HG02642 (cell line): ENCODE results near the gene SLC35E2B.
A peak's percentile ranks its signal among the peaks of the same experiment; 100 is the strongest.
"Not testable (repeated sequence)": the region's sequence is repeated elsewhere in the genome, so short reads cannot be mapped to it uniquely, and the experiment has no call there.

Experiments
- ATAC-seq: cut with Tn5 transposase; IDR thresholded peaks from one replicate; pipeline ENCODE4 v1.9.1; 2021; ENCODE audit warnings: mild to moderate bottlenecking; ENCODE audit not compliant: unreplicated experiment, poor library complexity

SLC35E2B gene

DNA sequence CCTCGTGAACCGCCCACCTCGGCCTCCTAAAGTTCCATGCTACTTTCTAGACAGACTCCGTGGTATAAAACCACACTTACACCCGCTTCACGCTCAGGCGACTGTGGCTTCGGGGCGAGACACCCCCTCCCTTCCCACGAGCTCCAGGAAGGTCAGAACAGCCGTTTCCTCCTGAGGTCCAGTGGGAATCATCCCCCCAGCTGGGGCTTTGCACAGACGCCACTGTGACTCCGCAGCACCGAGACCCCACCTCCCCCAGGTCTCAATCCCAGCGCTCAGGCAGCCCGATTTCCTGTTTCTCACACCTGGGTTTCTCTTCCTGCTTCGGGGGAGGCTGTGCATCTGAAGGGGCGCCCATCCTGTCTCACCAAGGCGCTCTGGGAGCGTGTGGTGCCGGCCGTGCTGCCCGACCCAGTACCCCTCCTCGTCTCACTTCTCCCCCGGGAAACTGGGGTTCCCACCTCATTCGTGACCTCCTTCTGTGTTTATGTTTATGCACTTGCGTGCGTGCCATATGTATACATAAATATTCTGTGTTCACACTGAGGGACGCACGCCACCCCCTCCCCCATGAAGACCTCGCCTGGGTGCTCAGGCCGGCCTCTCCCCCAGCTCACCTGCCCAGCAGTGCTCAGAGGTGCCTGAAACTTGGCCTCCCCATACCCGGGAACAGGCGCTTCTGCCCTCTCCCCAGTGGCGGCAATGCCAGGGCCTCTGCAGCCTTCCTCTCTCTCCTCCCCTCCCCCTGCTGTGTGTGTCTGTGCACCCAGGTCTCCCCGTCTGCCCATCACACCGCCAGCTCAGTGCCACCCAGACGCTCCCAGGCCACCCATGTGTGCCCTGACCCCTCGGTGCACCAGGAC lies 14.6 kb downstream of the SLC35E2B start:
- ATAC-seq: peak; percentile 71

DNA sequence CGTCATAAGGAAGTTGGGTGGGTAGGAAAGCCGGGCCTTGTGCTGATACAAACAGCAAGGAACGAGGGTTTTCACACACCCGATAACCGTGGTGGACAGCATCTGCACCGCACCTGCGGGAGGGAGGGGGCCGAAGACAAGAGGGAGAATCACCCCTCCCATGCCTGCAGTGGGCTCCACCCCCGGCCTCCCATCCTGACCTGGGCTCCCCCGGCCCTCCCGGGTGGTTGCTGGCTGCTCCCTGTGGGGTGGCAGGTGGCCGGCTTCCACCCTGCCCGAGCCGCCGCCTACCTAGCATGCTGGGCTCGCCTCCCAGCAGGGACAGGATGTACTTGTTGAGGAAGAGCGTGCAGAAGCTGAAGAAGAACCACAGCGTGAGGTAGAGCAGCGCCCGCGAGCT lies 16.5 kb downstream of the SLC35E2B start:
- ATAC-seq: not testable (repeated sequence)

DNA sequence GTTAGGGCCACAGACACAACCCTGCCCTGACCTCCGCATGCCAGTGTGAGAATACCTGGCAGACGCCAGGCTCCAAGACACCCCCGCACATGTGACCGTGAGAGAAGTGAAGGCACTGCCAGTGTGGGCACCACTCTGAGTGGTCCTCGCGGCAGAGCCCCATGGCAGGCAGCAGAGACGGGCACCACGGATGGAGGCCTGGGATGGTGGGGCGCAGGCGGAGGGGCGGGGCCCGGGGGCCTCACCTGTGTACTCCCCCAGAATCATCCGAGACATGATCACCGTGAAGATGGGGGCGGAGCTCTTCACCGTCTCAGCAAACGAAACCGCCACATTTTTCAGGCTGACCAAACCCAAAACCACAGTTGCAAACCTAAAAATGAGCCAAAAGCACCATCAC lies 17.4 kb downstream of the SLC35E2B start:
- not testable (repeated sequence) for ATAC-seq

DNA sequence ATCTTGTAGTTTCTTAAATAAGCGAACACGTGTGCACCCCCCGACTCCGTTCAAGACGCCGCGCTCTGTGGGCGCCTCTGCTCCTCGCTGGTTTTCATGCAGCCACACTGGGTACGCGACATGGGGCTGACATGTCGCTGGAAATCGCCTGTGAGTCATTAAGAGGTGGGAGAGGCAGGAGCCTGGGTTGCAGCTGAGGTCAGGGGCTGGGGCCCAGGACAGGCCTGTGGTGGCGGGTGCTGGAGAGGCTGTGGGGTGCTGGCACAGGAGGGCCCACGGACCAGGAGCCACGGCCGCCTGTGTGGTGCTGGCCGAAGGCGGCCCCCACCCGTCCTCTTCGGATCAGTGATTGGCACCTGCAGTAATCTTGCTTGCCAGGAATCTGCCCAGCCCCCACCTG lies 17.8 kb downstream of the SLC35E2B start:
- not testable (repeated sequence) for ATAC-seq

DNA sequence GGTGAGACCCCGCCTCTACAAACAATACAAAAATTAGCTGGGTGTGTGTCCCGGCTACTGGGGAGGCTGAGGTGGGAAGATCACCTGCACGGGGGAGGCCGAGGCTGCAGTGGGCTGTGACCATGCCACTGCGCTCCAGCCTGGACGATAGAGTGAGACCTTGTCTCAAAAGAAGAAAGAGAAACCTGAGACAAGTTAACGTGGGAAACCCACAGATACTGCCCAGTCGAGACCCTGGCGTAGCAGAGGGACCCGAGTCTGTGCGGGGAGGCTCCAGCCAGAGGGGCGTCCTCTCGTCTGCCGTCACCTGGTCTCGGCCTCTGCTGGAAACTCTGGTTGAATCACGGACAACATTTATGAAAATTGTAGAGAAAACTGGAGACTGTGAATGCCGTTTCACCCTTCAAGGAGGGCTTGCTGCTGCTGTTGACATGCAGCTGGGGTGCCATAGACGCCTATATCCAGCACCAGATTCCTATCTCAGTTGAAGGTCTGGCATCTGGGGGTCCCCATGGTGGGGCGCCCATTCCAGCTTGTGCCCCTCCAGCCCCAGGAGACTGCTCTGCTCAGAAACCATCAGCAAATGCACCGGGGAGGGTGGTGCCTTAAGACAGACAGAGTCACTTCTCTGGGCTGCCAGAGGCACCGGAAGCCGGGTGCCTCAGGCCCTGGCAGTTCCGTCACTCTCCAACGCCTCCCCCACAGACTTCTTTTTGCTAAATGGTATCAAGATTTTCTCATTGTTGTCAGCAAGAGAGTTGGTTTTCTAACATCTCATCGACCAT lies 20.2 kb downstream of the SLC35E2B start:
- no peak for ATAC-seq

DNA sequence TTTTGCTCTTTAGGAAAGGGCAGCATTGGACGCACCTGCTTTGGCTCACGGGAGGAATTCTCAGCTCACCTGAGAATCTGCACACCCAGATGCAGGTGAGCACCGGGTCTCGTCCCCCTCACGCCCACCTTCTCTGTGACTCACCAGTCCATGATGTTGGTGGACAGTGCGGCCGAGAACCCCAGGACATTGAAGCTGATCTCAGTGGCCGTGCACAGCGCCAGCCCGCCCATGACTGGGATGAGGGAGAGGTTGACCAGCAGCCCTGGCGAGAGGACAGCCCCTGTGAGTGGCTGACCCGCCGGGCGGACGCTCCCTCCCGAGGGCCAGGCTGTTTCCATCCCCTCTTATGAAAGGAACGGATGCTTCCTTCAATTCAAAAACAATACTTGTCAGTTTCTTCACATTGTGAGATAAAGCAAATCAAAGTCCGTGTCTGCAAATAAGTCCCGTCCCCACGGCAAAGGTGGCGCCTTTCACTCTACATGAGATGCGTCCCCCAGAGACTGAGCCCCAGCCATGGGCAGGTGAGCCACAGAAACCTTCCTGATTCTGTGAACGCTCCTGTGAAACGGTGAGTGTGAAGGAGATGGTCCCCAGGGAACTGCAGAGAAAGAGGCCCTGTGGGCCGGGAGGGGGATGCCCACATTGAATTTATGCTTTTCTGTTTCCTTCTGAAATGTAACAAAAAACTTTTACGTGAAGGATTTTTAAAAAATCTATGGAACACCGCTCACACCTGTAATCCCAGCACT lies 21.1 kb downstream of the SLC35E2B start:
- ATAC-seq: no peak

DNA sequence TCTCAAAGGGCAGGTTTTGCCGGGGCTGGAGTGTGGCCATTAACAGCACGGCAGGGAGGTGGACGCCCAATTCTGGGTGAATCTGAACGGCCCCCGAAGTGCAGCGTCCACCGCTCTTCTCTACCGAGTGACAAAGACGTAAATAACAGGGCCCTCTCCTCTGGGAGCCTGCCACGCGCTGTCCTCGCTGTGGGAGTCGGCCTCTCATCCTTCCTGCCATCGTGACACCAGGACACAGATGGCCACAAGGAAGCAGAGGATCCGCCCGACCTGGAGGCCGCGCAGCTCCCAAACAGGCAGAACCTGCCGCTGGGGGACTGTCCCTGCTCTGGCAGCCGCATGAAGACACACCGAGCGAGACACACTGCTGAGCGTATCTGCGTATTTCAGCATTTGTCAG lies 21.7 kb downstream of the SLC35E2B start:
- ATAC-seq: no peak

DNA sequence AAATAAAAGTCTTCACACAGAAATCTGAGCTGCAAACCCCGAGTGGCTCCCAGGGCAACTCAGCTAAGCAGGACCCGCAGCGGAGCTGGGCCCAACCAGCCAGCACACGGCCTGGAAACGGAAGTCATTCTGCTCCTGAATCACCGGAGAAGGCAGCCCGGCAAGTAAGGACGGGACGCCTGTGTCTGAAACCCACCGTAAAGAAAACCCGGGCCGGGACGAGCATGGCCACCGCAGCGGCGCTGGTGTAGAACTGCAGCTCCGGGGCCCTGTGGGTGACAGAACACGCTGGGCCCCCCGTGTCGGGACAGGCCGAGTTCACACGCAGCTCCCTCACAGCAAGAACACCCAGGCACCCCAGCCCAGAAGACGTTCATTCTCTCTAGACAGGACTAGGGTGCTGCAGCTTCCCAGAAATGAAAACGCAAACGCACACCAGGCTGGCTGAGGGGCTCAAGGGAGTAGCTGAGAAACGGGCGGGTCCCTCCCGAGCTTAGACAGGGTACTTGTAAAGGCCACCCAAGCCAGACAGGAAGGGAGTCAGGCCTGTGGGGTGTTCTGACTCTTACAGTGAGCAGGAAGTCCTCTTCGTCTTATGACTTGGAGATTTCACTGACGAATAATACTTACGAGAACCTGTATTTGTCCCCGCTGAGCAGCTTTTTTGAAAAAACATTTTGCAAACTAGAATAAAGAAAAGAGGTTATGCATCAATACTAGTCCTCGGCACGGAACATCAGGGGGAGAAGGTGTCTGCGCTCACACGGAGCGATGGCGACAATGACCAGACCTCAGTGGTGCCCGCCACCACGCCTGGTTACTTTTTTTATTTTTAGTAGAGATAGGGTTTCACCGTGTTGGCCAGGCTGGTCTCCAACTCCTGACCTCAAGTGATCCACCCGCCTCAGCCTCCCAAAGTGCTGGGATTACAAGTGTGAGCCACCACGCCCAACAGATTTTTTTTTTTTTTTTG lies 22.8 kb downstream of the SLC35E2B start:
- ATAC-seq: no peak

DNA sequence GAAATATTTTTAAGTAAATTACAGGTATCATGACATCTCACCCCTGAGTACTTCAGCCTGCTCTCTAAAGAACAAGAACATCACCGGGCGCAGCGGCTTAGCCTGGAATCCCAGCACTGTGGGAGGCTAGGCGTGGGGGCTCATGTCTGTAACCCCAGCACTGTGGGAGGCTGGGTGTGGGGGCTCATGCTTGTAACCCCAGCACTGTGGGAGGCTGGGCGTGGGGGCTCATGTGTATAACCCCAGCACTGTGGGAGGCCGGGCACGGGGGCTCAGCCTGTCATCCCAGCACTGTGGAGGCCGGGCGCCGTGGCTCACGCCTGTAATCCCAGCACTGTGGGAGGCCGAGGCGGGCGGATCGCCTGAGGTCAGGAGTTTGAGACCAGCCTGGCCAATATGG lies 26.1 kb downstream of the SLC35E2B start:
- no peak for ATAC-seq

DNA sequence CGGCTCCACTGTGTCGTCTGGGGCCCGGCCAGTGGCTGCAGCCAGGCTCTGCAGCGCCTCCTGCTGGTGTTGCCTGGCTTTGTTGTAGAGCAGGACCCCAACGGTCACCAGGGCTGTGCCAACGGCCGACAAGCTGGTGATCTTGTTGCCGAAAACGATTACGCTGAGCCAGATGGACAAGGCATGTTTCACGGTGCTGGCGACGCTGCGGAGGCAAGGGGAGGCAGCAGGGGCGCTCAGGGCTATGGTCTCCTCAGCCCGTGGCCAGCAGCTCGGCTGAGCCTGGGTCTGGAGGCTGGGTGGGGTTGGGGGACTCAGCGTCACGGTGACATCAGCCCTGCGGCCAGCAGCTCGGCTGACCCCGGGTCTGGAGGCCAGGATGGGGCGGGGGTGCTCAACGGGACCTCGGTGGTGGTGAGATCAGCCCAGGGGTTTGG lies 26.8 kb downstream of the SLC35E2B start:
- no peak for ATAC-seq

DNA sequence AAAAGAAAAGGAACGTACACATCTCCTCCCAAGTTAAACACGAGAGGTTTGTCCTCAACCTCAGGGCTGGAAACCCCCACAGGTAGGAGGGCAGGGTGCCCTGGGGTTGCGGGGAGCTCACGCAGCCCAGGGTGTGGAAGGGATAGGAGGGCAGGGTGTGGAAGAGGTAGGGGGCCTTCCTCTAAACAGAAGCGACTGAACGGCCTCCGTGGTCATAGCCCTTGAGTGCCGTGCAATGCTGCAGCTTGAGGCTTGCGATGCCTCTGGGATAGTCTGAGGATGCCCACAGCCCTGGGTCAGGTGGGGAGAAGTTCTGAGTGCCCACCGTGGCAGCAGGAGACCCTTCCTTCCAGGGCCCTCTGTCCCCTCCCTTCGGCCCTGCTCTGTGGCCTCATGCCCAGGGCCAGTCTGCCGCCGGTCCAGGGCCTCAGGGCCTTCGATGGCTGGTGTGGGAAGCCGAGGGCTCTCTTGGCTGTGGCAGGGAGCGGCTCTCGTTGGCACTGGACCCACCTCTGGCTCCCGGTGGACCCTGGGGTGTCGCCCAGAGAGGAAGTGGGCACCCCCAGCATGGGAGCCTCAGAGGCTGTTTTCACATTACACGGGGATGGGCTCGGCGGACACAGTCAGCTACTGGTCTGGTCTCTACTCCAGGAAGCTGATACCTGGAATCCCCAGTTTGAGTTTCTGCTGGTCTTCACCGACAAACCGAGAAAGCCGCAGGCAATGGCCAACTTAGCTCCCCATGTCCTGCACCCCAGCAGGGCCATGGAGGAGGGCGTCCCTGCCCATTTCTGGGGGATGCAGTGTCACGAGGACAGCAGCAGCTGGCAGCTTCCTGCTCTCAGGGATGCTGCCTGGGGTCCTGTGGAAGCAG lies 27.4 kb downstream of the SLC35E2B start:
- no peak for ATAC-seq

DNA sequence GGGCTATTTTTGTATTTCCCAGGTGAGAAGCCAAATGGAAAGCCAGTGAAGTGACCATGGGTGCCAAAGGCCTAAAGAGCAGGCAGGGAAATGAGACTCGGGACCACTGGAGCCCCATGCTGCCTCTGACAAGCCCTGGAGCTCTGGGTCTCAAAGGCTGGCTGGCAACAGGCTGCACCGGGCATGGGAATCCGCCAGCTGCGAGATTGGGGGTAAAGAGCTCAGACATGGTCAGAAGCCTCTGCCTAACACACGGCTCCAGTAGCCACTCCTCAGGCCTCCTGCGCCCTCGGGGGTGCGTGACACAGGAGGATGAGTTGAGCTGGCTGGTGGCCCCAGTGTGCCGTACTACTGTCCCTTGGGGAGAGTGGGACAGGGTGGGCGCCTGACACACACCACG lies 28.3 kb downstream of the SLC35E2B start:
- not testable (repeated sequence) for ATAC-seq

DNA sequence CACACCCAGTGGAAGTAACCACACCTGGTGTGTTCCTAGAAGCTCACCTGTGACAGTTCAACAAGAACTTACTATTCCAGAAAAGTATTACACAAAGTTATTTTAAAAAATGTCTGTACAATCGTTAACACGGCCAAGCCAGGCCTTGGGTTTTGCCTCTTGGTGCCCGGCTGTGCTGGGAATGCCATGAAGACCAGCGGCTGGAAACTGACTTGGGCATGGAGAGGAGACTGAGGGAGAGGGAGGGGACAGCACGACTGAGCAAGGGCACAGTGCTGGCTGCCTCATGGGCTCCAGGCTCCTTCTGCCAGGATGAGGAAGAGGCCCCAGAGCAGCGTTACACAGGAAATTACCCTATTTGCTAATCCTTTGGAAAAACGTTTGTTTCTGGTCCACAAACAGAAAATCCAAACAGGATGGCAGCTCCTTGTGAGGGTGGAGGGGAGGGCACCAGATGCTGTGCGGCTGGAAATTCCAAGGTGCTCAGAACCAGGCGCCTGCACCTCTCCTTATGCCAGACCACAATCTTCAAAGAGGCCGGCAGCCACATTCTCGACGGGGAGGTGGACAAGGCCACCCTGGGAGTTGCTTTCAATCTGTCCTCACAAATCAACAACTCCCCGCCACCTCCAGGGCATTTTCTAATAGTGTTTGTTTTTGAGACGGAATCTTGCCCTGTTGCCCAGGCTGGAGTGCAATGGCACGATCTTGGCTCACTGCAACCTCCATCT lies 29.6 kb downstream of the SLC35E2B start:
- ATAC-seq: not testable (repeated sequence)

DNA sequence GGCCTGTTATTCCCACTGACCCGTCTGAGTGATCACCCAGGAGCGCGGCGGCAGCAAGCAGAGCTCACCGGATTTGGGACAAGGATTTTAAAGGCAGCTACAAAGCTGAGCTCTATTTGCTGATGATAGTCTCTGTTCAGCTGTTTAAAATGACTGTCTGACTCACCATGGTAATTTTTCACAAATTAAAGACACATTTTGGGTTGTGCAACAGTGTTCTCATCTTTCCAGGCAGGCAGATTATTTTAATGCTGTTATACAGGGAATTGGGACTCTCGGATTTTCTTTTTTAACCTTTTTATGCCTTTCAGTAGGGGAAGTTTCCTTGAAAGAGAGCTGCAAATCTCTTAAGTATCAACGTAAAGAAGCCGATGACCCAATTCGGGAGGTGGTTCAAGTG lies 30.2 kb downstream of the SLC35E2B start:
- ATAC-seq: not testable (repeated sequence)

DNA sequence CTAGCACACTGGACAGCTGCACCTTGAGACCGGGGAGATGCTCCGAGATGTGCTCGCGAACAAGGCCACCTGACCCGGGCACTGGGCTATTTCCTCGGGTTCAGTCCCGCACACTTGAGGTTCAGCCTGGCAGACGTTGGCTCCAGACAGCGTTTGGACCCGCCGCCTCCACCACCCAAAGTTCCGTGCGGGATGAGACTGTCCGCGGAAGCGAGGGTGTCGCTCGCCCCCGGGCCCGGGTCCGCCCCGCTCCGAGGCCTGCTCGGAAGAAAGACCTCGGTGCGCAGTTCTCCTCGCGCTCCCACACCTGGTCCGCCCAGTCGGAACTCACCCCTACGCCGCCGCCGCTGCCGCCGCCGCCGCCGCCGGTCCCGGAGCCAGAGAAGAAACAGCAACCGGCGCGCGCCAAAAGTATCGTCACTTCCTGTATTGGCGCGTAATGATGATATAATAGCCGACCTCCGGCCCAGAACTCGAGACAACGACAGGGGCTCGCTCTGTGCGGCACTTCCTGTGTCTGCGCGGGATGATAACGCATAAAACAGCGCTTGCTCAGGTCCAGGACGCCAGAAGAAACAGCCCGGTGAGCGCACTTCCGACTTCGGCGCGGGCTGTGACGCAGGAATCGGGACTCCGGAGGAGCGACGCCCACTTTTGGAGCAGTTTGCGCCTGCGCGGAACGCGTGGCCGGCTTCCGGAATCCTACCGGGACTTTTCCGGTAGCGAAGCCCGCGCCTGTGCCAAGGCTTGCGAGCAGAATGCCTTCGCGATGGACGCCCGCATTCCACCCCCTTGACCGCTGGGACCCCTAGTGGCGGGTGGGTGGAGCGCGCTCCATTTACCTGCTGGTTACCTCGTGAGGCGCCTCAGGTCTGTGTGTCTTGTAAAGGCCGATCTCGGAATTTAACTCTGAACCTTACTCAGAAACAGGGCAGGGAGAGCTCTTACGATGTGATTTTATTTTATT lies 33.7 kb downstream of the SLC35E2B start, which contains the start of gene CDK11B:
Gene CDK11B (minus strand): TSS at position 422 of the 967 bp plus-strand sequence. CDS start 1,519 bp downstream, outside the sequence.
- peak; percentile 86 for ATAC-seq

DNA sequence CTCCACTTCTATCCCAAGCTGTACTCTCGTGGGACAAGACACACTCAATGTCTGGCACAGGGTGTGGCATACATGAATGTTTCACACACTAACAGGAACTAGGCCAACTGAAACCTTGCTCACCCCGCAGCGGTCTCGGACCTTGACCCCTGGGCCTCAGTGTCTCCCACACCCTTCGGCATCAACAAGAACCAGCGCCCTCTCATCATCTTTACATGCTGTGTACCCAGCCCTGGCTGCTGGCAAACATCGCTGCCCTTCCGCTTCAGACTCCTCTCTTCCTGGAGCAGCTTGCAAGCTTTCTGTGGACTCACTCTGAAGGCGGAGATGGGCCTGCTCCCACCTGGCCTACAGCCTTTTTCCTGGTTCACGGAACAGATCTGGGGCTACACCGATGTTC lies 44.3 kb downstream of the SLC35E2B start:
- not testable (repeated sequence) for ATAC-seq
